GM12872 (cell line): ENCODE measurements around the gene GLIS1.

Experiments used
- CTCF ChIP-seq: IDR thresholded peaks from 3 replicates; pipeline ENCODE4 v1.5.1; 2011; ENCODE audit warnings: low read depth, mild to moderate bottlenecking, low read length, moderate library complexity; ENCODE audit not compliant: insufficient read depth

GLIS1 gene

DNA sequence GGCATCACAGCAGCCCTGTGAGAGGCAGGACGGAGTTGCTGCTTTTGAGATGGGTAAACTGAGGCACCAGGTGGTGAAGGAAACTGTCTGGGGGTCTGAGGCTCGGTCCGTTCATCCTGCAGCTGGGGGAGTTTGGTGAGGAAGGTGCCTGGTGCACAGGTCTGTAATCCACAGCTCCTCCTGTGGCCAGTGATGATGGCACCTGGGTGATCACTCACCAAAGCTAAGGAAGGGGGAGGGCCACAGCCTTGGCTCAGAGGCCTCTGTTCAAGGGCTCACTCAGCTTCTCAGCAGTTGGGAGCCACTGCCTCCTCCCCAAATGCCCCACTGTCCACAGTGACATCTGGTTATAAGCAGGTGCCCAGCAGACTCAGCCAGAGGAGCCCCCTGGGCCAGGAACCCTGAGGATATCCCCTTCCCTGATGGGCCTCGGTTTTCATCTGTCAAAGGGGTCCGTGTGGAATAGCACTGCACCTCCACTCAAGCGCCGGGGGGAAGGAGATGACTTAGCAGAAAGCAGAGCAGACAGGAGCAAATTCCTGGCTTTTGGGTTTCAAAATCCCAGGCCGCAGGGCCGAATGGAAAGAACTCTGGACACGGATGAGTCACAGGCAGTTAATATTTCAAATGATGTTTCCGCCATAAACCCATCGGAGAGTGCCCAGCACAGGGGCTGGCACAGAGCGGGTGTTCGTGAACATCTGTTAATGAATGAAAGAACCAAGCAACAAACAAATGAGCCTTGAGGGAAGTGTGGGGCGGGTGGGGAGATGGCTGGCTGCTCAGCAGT is 197.0 kb downstream of the GLIS1 start:
- peak; percentile 47; the same call in 2 of the 3 replicates for TF ChIP-seq CTCF

DNA sequence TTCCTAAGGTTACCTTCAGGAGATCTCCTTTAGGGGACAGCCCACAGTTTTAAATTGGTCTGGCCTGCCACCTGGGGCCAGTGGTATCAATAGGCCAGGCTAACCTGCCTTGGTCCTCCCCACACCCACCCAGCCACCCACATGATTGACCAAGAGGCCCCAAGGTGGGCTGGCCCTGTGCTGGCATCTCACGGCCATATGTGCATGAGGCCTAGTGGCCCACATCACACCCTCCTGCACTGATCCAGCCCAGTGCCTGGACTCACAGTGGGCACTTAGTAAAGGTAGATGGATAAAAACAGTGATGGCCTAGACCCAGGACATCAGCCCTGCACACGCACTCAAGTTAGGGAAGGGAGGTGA is 197.7 kb downstream of the GLIS1 start:
- TF ChIP-seq CTCF = no peak

DNA sequence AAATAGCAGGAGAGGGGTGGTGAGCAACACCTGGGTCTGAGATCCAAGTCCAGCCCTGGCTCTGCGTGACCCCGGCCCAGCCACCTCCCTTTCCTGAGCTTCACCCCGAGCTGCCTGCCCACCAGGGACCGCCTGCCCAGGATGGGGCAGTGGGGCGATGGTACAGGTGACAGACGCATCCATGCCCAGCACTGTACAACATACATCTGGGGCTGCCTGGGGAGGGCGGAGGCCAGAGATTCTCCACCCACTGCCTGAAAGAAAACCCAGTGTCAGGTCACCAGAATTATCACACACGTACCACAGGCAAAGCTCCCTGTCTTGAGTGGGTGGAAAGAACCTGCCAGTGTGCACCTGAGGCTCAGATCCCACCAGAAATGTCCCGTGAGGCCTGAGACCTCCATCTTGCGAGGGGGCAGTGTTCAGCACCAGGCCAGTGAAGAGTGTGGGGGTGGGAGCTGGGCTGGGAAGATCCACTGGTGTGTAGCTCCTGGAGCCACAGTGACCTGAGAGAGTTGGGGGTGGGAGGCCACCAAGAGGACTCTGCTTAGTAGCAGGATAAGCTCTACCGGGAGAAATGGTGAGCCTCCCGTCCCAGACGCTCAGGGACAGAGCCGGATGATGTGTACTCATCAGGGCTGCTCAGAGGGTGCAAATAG is 198.2 kb downstream of the GLIS1 start:
- no peak for TF ChIP-seq CTCF

DNA sequence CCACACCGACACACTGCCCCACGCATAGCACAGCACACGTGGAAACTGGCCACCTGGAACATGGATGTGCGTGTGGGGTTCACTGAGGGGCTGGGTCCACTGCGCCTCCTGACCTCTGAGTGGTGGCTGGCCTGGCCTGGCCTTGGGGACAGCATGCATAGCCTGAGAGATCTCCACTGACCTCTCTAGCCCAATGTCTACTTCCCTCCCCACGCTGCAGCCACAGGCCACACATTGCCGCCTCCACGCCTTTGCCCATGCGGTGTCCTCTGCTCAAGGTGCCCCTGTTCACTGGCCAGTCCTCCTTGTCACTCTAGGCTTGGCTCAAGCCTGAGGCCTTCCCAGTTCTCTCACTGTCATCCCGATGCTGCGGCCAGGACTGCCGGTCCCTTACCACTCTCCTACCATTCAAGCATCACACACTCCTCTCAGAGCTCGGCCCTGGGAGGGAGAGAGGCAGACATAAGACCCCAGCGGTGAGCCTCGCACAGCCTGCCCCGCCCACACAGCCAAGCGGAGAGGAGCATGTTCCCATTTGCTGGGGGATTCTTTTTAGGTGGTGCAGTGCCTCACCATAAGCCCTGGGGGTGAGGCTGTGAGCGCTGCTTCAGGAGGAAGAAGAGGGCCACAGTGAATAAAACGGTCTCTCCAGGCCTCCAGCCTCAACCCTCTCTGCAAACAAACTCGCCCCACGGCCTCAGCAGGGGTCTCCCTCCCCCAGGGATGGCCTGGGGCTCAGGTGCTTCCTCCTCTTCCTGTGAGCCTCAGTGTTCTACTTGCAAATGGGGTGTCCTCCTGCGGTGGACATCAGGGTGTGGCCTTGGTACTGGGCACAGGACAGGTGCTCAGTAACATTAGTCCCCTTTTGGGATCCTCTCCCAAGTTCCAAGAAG is 199.0 kb downstream of the GLIS1 start:
- TF ChIP-seq CTCF = no peak

DNA sequence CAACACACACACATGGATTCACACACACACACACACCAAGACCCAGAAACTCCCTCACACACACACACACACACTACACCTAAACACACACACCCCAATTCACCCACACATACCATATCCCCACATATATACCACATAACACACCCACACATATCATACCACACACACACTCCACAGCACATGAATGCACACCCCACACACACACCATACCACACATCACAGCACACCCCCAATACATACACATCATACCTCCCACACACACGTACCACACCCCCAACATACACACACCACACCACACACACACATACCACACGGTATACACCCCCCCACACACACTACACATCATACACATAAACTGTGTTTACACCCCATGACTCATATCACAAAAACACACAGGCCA is 199.7 kb downstream of the GLIS1 start:
- no peak for TF ChIP-seq CTCF

DNA sequence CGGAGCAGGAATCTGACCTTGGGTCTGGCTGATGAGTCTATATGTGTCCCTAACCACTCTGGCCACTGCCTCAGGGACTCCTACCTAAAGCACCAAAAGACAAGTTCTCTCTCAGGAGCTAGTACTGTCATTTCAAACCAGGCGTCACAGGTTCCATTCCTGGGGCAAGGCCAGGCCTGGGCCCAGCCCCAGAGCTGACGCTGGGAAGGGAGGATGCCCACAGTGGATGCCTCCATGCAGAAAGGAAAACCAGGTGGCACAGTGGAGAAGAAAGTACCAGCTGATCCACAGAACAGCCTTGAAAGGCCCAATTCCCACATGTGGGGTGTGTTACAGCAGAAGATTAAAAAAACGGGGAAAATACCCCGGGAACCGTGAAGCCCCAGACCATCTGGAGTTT is 202.4 kb downstream of the GLIS1 start:
- TF ChIP-seq CTCF = no peak

DNA sequence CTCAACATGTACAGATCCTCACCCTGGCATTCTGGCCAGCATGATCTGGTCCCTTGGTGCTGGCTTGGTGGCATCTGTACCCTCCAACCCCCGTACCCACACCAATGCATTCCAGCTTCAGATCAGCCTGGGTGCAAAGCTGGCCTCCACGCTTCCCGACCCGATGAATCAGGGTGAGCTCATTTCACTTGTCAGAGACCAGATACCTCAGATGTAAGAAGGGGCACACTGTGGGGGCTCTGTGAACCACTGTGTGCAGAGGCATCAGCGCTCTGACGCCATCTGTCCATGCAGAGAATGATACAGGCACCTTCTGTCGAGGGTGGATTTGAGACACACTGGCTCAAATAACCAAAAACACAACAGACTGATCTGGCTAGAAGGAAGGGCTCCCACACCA is 203.1 kb downstream of the GLIS1 start:
- no peak for TF ChIP-seq CTCF
